T-cell (primary cell): ENCODE data around the gene C11orf86. TPM values are rescaled to one million over a fixed set of nuclear protein-coding genes. Genes with fewer than 3 reads are reported as not detected.

Experiments used
- ATAC-seq, 4 experiments: fragments of 200-7000 bp in 3 of 4; fragments of 150-1000 bp in 1 of 4; cut with Tn5 transposase; replicated peaks in 1 of 4; 1 replicate in 3 of 4; 2 replicates in 1 of 4; pipeline ENCODE4 v1.10.0; 2021; ENCODE audit warnings: moderate library complexity in 3 of 4, mild to moderate bottlenecking in 2 of 4, moderate number of reproducible peaks in 1 of 4
- CTCF ChIA-PET, 2 donors: fragments of 300-600 bp; sonication (Branson Sonifier 250); formaldehyde crosslinking; loops; one replicate each; lab custom pipeline; 2022; ENCODE audit warnings: antibody characterized with exemption in 2 of 2; lab: Charles Lee
- POLR2A ChIA-PET, 2 donors: fragments of 300-600 bp; sonication (Branson Sonifier 250); formaldehyde crosslinking; loops; one replicate each; lab custom pipeline; 2022; ENCODE audit warnings: antibody characterized with exemption in 2 of 2; lab: Charles Lee
- DNase-seq, 35 experiments: peaks; one replicate each; pipeline versions ENCODE4 v3.0.0 to v3.0.0-alpha.2; 2013 to 2023
- H3K27ac ChIP-seq: one replicate; pipeline ENCODE4 v1.5.1; 2013; ENCODE audit warnings: low read length
- H3K27me3 ChIP-seq, 2 experiments: replicated peaks in 1 of 2; 1 replicate in 1 of 2; 2 replicates in 1 of 2; pipeline versions ENCODE4 v1.6.1 to v1.7.0; 2013; ENCODE audit warnings: low read length in 1 of 2, mixed read lengths in 1 of 2; ENCODE audit not compliant: control insufficient read depth in 2 of 2, insufficient read depth in 2 of 2; ENCODE audit errors: extremely low read depth in 1 of 2
- H3K36me3 ChIP-seq, 2 donors: 1 replicate in 1 of 2; 2 replicates in 1 of 2; pipeline versions ENCODE4 v1.6.1 to v1.7.0; 2013; ENCODE audit warnings: low read length in 1 of 2; ENCODE audit not compliant: control insufficient read depth in 2 of 2, insufficient read depth in 1 of 2; ENCODE audit errors: extremely low read depth in 1 of 2
- H3K4me1 ChIP-seq, 2 experiments: 1 replicate in 1 of 2; 2 replicates in 1 of 2; pipeline versions ENCODE4 v1.6.1 to v1.7.0; 2013; ENCODE audit warnings: low read length in 2 of 2, mixed read lengths in 1 of 2; ENCODE audit not compliant: insufficient read depth in 2 of 2, control insufficient read depth in 1 of 2; ENCODE audit errors: extremely low read depth in 1 of 2
- H3K4me3 ChIP-seq, 2 donors: 1 replicate in 1 of 2; 2 replicates in 1 of 2; pipeline versions ENCODE4 v1.5.1 to v1.7.0; 2013; ENCODE audit warnings: mild to moderate bottlenecking in 2 of 2, low read length in 1 of 2, moderate library complexity in 1 of 2; ENCODE audit not compliant: control insufficient read depth in 1 of 2; ENCODE audit errors: extremely low read depth in 1 of 2
- H3K9me3 ChIP-seq: 2 replicates; pipeline ENCODE4 v1.7.0; 2013
- H3K27ac Mint-ChIP-seq, 2 donors: one replicate each; pipeline ENCODE4 v1.8.0; 2020 to 2021; ENCODE audit warnings: mild to moderate bottlenecking in 2 of 2, mixed read lengths in 2 of 2
- H3K27me3 Mint-ChIP-seq, 2 donors: one replicate each; pipeline ENCODE4 v1.8.0; 2021 to 2022; ENCODE audit warnings: mixed read lengths in 2 of 2
- H3K36me3 Mint-ChIP-seq: one replicate; pipeline ENCODE4 v1.8.0; 2021; ENCODE audit warnings: mixed read lengths
- H3K4me1 Mint-ChIP-seq, 3 donors: one replicate each; pipeline ENCODE4 v1.8.0; 2020 to 2022; ENCODE audit warnings: mixed read lengths in 3 of 3, mild to moderate bottlenecking in 1 of 3
- H3K4me3 Mint-ChIP-seq, 3 donors: one replicate each; pipeline ENCODE4 v1.8.0; 2020 to 2022; ENCODE audit warnings: mild to moderate bottlenecking in 3 of 3, mixed read lengths in 3 of 3, moderate library complexity in 3 of 3
- H3K9me3 Mint-ChIP-seq, 3 donors: one replicate each; pipeline ENCODE4 v1.8.0; 2020 to 2022; ENCODE audit warnings: mixed read lengths in 3 of 3
- WGBS: methylation state at CpG from one replicate; pipeline ENCODE4 v1.1.5; 2013; ENCODE audit warnings: missing lambda C conversion rate; ENCODE audit not compliant: insufficient coverage; 5-methylcytosine and 5-hydroxymethylcytosine counted together
- total RNA-seq, 35 experiments: library from RNA in 6 of 35; stranded (reverse) in 6 of 35; fragments of 120-200 nt in 1 of 35; gene quantifications; one replicate each; pipeline versions ENCODE4 v1.2.1 to v1.2.4 and lab custom pipeline; 2013 to 2026

The C11orf86 gene
- total RNA-seq, 5 donors from 2014 or later (not counting 1 experiment from before 2014, with no cell fraction given), result not detected

DNA sequence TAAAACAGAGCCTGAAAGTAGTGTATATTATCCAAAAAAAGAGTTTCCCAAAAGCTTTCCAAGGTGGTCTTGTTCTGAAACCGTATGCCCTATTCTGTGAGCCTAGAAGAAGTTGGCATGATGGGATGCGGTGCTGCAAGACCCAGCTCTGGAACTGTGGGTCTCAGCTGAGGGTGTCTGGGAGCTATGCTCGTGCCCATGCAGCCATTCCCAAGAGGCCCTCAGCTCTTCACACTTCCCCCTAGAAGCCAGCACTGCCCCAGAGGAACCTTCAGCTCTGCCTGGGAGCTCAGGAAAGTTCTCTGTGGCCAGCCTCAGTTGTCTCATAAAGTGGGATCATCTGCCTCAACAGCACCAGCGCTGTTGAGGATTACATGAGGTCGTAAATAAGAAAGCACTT is 41.4 kb downstream of the C11orf86 start:
- Mint-ChIP-seq H3K4me3 (no peak overlapping the region), H3K9me3 (peaks cover 0 to 3% (median 0%) of the 10 kb centered on the region in 3 donors), H3K4me1 (peaks cover 0 to 2% (median 0%) of the 10 kb centered on the region in 3 donors), H3K27me3 (peaks cover 9 to 26% of the 10 kb centered on the region in 2 donors), H3K27ac (no peak overlapping the region), H3K36me3 (no peaks in the 10 kb centered on the region)
- Histone ChIP-seq H3K9me3 (no peaks in the 10 kb centered on the region), H3K36me3 (no peaks in the 10 kb centered on the region), H3K4me1 (no peaks in the 10 kb centered on the region), H3K27ac (no peak overlapping the region), H3K4me3 (no peak overlapping the region), H3K27me3 (peaks cover 7 to 42% of the 10 kb centered on the region in 2 experiments)
- WGBS, result no CpG with 5 or more reads among the region's 5 CpGs
- ChIA-PET CTCF (interaction anchor here in 1 of 2 donors (0.6 kb wide), 1 partner anchor 15 kb away, joined by 3 read pairs; no protein-coding TSS in a partner anchor), POLR2A (no interaction called here)
- DNase-seq (no peak), ATAC-seq (no peak)

DNA sequence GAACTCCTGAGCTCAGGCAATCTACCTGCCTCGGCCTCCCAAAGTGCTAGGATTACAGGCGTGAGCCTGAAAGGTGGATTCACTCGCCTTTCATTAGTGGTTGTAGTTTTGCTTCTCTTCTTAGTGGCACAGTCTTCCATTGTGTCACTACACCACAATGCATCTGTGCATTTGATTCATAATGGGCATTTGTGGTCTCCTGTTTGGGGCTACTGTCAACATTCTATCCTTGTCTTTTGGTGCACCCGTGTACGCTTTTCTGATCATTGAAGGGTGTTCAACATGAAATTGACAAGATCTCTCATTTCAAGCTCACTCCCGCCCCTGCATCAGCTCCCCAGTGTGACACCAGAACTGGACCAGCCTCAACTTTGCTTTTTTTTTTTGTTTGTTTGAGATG is 45.8 kb downstream of the C11orf86 start:
- no peak for ATAC-seq
- no peak overlapping the region for H3K4me3 ChIP-seq
- no peak for DNase-seq
- H3K27me3 ChIP-seq, result peaks cover 10 to 61% of the 10 kb centered on the region in 2 experiments
- H3K9me3 ChIP-seq, result no peaks in the 10 kb centered on the region
- 40% methylated on average over 2 of the region's 6 CpGs for WGBS
- H3K27me3 Mint-ChIP-seq, result peaks cover 18 to 40% of the 10 kb centered on the region in 2 donors
- H3K4me1 Mint-ChIP-seq, result peaks cover 29 to 33% (median 29%) of the 10 kb centered on the region in 3 donors
- H3K27ac Mint-ChIP-seq, result no peak overlapping the region
- peaks cover 0 to 3% (median 0%) of the 10 kb centered on the region in 3 donors for H3K9me3 Mint-ChIP-seq
- ChIA-PET CTCF (interaction anchor here (0.6 kb wide), 2 partner anchors 90 to 277 kb away, joined by 6 read pairs; no protein-coding TSS in a partner anchor), POLR2A (no interaction called here)
- peaks cover 13 to 35% of the 10 kb centered on the region in 2 experiments for H3K4me1 ChIP-seq
- no peak overlapping the region for H3K27ac ChIP-seq
- H3K36me3 Mint-ChIP-seq, result no peaks in the 10 kb centered on the region
- peak overlapping the region in 1 of 3 donors; percentile 6 for H3K4me3 Mint-ChIP-seq
- no peaks in the 10 kb centered on the region for H3K36me3 ChIP-seq

GRCh38 chr11:67022341-67022933 is 47.3 kb downstream of the C11orf86 start:
- Mint-ChIP-seq H3K9me3 (peaks cover 0 to 3% (median 0%) of the 10 kb centered on the region in 3 donors), H3K27me3 (peaks cover 12 to 43% of the 10 kb centered on the region in 2 donors), H3K27ac (peak overlapping the region in 1 of 2 donors; percentile 57), H3K4me1 (peaks cover 29 to 35% (median 29%) of the 10 kb centered on the region in 3 donors), H3K36me3 (no peaks in the 10 kb centered on the region), H3K4me3 (peak overlapping the region; percentile 54 to 79 (median 64))
- Histone ChIP-seq H3K36me3 (no peaks in the 10 kb centered on the region), H3K27me3 (peaks cover 6 to 65% of the 10 kb centered on the region in 2 experiments), H3K4me1 (peaks cover 13 to 35% of the 10 kb centered on the region in 2 experiments), H3K27ac (no peak overlapping the region), H3K9me3 (no peaks in the 10 kb centered on the region), H3K4me3 (peak overlapping the region in 1 of 2 donors; percentile 61)
- WGBS, result 38% methylated on average over 15 of the region's 20 CpGs
- DNase-seq (no peak), ATAC-seq (no peak)
- ChIA-PET CTCF (no interaction called here), POLR2A (interaction anchor here in 1 of 2 donors (0.5 kb wide), 1 partner anchor 675 kb away, joined by 5 read pairs; no protein-coding TSS in a partner anchor)

GRCh38 chr11:67022961-67023956 is 48.2 kb downstream of the C11orf86 start, which contains the start of gene SYT12:
Gene SYT12 (plus strand): TSS chr11:67023134. CDS start chr11:67030145, 7,011 bp downstream.
- H3K27ac ChIP-seq, result no peak within 1 kb of the TSS
- ChIA-PET POLR2A (no interaction called here), CTCF (no interaction called here)
- Mint-ChIP-seq H3K27me3 (peaks cover 12 to 43% of the 10 kb centered on the region in 2 donors), H3K27ac (peak within 1 kb of the TSS in 1 of 2 donors; percentile 57), H3K9me3 (peaks cover 0 to 3% (median 0%) of the 10 kb centered on the region in 3 donors), H3K4me1 (peaks cover 29 to 35% (median 29%) of the 10 kb centered on the region in 3 donors), H3K36me3 (no peaks in the 10 kb centered on the region), H3K4me3 (peak within 1 kb of the TSS; percentile 65 to 79 (median 74))
- ATAC-seq (peak; percentile 21 to 39 (median 28)), DNase-seq (peak in 2 of 35 experiments; percentile 12 to 25)
- WGBS, result 5% methylated on average over 110 of the region's 118 CpGs
- H3K36me3 ChIP-seq, result no peaks in the 10 kb centered on the region
- H3K4me1 ChIP-seq, result peaks cover 13 to 35% of the 10 kb centered on the region in 2 experiments
- peaks cover 6 to 72% of the 10 kb centered on the region in 2 experiments for H3K27me3 ChIP-seq
- H3K9me3 ChIP-seq, result no peaks in the 10 kb centered on the region
- H3K4me3 ChIP-seq, result peak within 1 kb of the TSS; percentile 34 to 61

GRCh38 chr11:67023957-67024353 is 48.9 kb downstream of the C11orf86 start:
- H3K36me3 ChIP-seq, result no peaks in the 10 kb centered on the region
- peaks cover 6 to 77% of the 10 kb centered on the region in 2 experiments for H3K27me3 ChIP-seq
- peaks cover 13 to 35% of the 10 kb centered on the region in 2 experiments for H3K4me1 ChIP-seq
- ChIA-PET CTCF (no interaction called here), POLR2A (no interaction called here)
- H3K36me3 Mint-ChIP-seq, result no peaks in the 10 kb centered on the region
- H3K4me1 Mint-ChIP-seq, result peaks cover 29 to 35% (median 29%) of the 10 kb centered on the region in 3 donors
- H3K9me3 ChIP-seq, result no peaks in the 10 kb centered on the region
- peak overlapping the region; percentile 65 to 79 (median 74) for H3K4me3 Mint-ChIP-seq
- H3K27ac Mint-ChIP-seq, result no peak overlapping the region
- peaks cover 15 to 43% of the 10 kb centered on the region in 2 donors for H3K27me3 Mint-ChIP-seq
- 21% methylated on average over 4 of the region's 6 CpGs for WGBS
- H3K4me3 ChIP-seq, result peak overlapping the region; percentile 34 to 61
- no peak for DNase-seq
- H3K27ac ChIP-seq, result no peak overlapping the region
- ATAC-seq, result peak in 2 of 4 experiments; percentile 4 to 5
- peaks cover 0 to under 1% (median 0%) of the 10 kb centered on the region in 3 donors for H3K9me3 Mint-ChIP-seq
